Measurements from ENCODE around the gene RPP21. TPM values are rescaled to one million over a fixed set of nuclear protein-coding genes. Genes with fewer than 3 reads are reported as not detected.

The RPP21 gene
- total RNA-seq, 1 donor from 2014 or later: 33.5 TPM

GRCh38 chr6:30304002-30304401, 41.0 kb upstream of the RPP21 start:
- Histone ChIP-seq H3K9me3 (ENCODE audit: insufficient read depth, low read depth, low read length) (no peaks in the 10 kb centered on the region), H3K4me1 (ENCODE audit: insufficient read depth, low read length) (no peaks in the 10 kb centered on the region), H4K20me1 (ENCODE audit: insufficient read depth, low read length) (peaks cover 87% of the 10 kb centered on the region), H3K4me3 (ENCODE audit: insufficient read depth, low read depth, low read length) (no peak overlapping the region), H3K27me3 (ENCODE audit: insufficient read depth, low read length) (no peaks in the 10 kb centered on the region), H3K79me2 (ENCODE audit: insufficient read depth, low read length) (peaks cover 75% of the 10 kb centered on the region), H3K27ac (ENCODE audit: low read depth, low read length) (no peak overlapping the region), H3K9ac (ENCODE audit: low read length) (no peak overlapping the region), H3K4me2 (ENCODE audit: low read length) (no peak overlapping the region), H2AFZ (ENCODE audit: low read depth, low read length) (no peak overlapping the region), H3K36me3 (ENCODE audit: insufficient read depth, low read length) (no peaks in the 10 kb centered on the region)
- peaks cover 30% of the 10 kb centered on the region for H3K36me3 Mint-ChIP-seq (ENCODE audit: low read depth, unreplicated experiment)
- TF ChIP-seq EZH2 (IDR thresholded peaks at IDR 0.05; ENCODE audit: insufficient read depth, low read length) (no peak), CTCF (IDR thresholded peaks at IDR 0.05; ENCODE audit: insufficient read depth, low read depth, low read length) (no peak)
- H3K4me1 Mint-ChIP-seq (ENCODE audit: low read depth, unreplicated experiment): no peaks in the 10 kb centered on the region
- no peak for FAIRE-seq
- peaks cover 3% of the 10 kb centered on the region for H3K9me3 Mint-ChIP-seq (ENCODE audit: unreplicated experiment)
- no peak for DNase-seq (ENCODE audit: low read depth)
- no peak overlapping the region for H3K27ac Mint-ChIP-seq (ENCODE audit: unreplicated experiment)
- H3K4me3 Mint-ChIP-seq (ENCODE audit: unreplicated experiment): no peak overlapping the region
- H3K27me3 Mint-ChIP-seq (ENCODE audit: low read depth, unreplicated experiment): no peaks in the 10 kb centered on the region

GRCh38 chr6:30311101-30311500, 33.9 kb upstream of the RPP21 start:
- H3K27me3 ChIP-seq (ENCODE audit: insufficient read depth, low read length): no peaks in the 10 kb centered on the region
- peaks cover 96% of the 10 kb centered on the region for H4K20me1 ChIP-seq (ENCODE audit: insufficient read depth, low read length)
- peaks cover 9% of the 10 kb centered on the region for H3K4me1 Mint-ChIP-seq (ENCODE audit: low read depth, unreplicated experiment)
- no peak overlapping the region for H2AFZ ChIP-seq (ENCODE audit: low read depth, low read length)
- no peak overlapping the region for H3K4me3 ChIP-seq (ENCODE audit: insufficient read depth, low read depth, low read length)
- no peak overlapping the region for H3K27ac Mint-ChIP-seq (ENCODE audit: unreplicated experiment)
- H3K4me1 ChIP-seq (ENCODE audit: insufficient read depth, low read length): no peaks in the 10 kb centered on the region
- TF ChIP-seq EZH2 (IDR thresholded peaks at IDR 0.05; ENCODE audit: insufficient read depth, low read length) (no peak), CTCF (IDR thresholded peaks at IDR 0.05; ENCODE audit: insufficient read depth, low read depth, low read length) (no peak)
- peaks cover 18% of the 10 kb centered on the region for H3K36me3 ChIP-seq (ENCODE audit: insufficient read depth, low read length)
- DNase-seq (ENCODE audit: low read depth) (no peak), FAIRE-seq (no peak)
- no peaks in the 10 kb centered on the region for H3K27me3 Mint-ChIP-seq (ENCODE audit: low read depth, unreplicated experiment)
- peaks cover 100% of the 10 kb centered on the region for H3K79me2 ChIP-seq (ENCODE audit: insufficient read depth, low read length)
- no peak overlapping the region for H3K4me3 Mint-ChIP-seq (ENCODE audit: unreplicated experiment)
- no peaks in the 10 kb centered on the region for H3K9me3 ChIP-seq (ENCODE audit: insufficient read depth, low read depth, low read length)
- no peak overlapping the region for H3K27ac ChIP-seq (ENCODE audit: low read depth, low read length)
- peaks cover 22% of the 10 kb centered on the region for H3K36me3 Mint-ChIP-seq (ENCODE audit: low read depth, unreplicated experiment)
- no peak overlapping the region for H3K9ac ChIP-seq (ENCODE audit: low read length)
- no peak overlapping the region for H3K4me2 ChIP-seq (ENCODE audit: low read length)
- H3K9me3 Mint-ChIP-seq (ENCODE audit: unreplicated experiment): peaks cover 3% of the 10 kb centered on the region

GRCh38 chr6:30311671-30312070, 33.3 kb upstream of the RPP21 start:
- Histone ChIP-seq H3K4me1 (ENCODE audit: insufficient read depth, low read length) (no peaks in the 10 kb centered on the region), H3K27me3 (ENCODE audit: insufficient read depth, low read length) (no peaks in the 10 kb centered on the region), H3K4me2 (ENCODE audit: low read length) (no peak overlapping the region), H3K9me3 (ENCODE audit: insufficient read depth, low read depth, low read length) (no peaks in the 10 kb centered on the region), H4K20me1 (ENCODE audit: insufficient read depth, low read length) (peaks cover 96% of the 10 kb centered on the region), H3K27ac (ENCODE audit: low read depth, low read length) (no peak overlapping the region), H3K79me2 (ENCODE audit: insufficient read depth, low read length) (peaks cover 100% of the 10 kb centered on the region), H3K4me3 (ENCODE audit: insufficient read depth, low read depth, low read length) (no peak overlapping the region), H3K9ac (ENCODE audit: low read length) (no peak overlapping the region), H2AFZ (ENCODE audit: low read depth, low read length) (no peak overlapping the region), H3K36me3 (ENCODE audit: insufficient read depth, low read length) (peaks cover 22% of the 10 kb centered on the region)
- H3K4me1 Mint-ChIP-seq (ENCODE audit: low read depth, unreplicated experiment): peaks cover 9% of the 10 kb centered on the region
- no peak overlapping the region for H3K27ac Mint-ChIP-seq (ENCODE audit: unreplicated experiment)
- TF ChIP-seq CTCF (IDR thresholded peaks at IDR 0.05; ENCODE audit: insufficient read depth, low read depth, low read length) (no peak), EZH2 (IDR thresholded peaks at IDR 0.05; ENCODE audit: insufficient read depth, low read length) (no peak)
- H3K9me3 Mint-ChIP-seq (ENCODE audit: unreplicated experiment): peaks cover 2% of the 10 kb centered on the region
- no peak for FAIRE-seq
- H3K27me3 Mint-ChIP-seq (ENCODE audit: low read depth, unreplicated experiment): no peaks in the 10 kb centered on the region
- H3K36me3 Mint-ChIP-seq (ENCODE audit: low read depth, unreplicated experiment): peaks cover 22% of the 10 kb centered on the region
- DNase-seq (ENCODE audit: low read depth): no peak
- H3K4me3 Mint-ChIP-seq (ENCODE audit: unreplicated experiment): no peak overlapping the region

Data from astrocyte (in vitro differentiated cells and primary cell).